OCI-LY3 (cell line): ENCODE data around the gene KRTAP4-1.

Experiments
- H2AFZ ChIP-seq: fragments of 200-600, 300-600 bp; shearing (Covaris generic); 2 replicates; pipeline ENCODE4 v1.6.0; 2014; ENCODE audit warnings: antibody characterized with exemption, low read depth, low read length
- H3K27ac ChIP-seq: fragments of 200-600, 300-600 bp; sonication (generic); 2 replicates; pipeline ENCODE4 v1.5.1; 2014; ENCODE audit warnings: mild to moderate bottlenecking, low read length, moderate library complexity, mixed read lengths
- H3K27me3 ChIP-seq: fragments of 200-600, 300-600 bp; sonication (generic); 2 replicates; pipeline ENCODE4 v1.6.1; 2014; ENCODE audit warnings: low read depth, low read length, mixed read lengths
- H3K36me3 ChIP-seq: fragments of 200-600, 300-600 bp; sonication (generic); replicated peaks from 2 replicates; pipeline ENCODE3; 2014; ENCODE audit warnings: low read depth, low read length, mixed read lengths
- H3K4me1 ChIP-seq: fragments of 300-600, 200-600 bp; sonication (generic); 2 replicates; pipeline ENCODE4 v1.6.1; 2014; ENCODE audit warnings: low read length, mixed read lengths
- H3K4me2 ChIP-seq: fragments of 200-600, 300-600 bp; sonication (generic); 2 replicates; pipeline ENCODE4 v1.6.1; 2014; ENCODE audit warnings: low read length, mixed read lengths
- H3K4me3 ChIP-seq: fragments of 300-600, 200-600 bp; sonication (generic); 2 replicates; pipeline ENCODE4 v1.5.1; 2014; ENCODE audit warnings: antibody characterized with exemption, mild to moderate bottlenecking, low read length, moderate library complexity
- H3K79me2 ChIP-seq: fragments of 300-600, 200-600 bp; shearing (Covaris generic); 2 replicates; pipeline ENCODE4 v1.6.1; 2014; ENCODE audit warnings: mild to moderate bottlenecking, low read length, mixed read lengths
- H3K9ac ChIP-seq: fragments of 300-600, 200-600 bp; shearing (Covaris generic); 2 replicates; pipeline ENCODE4 v1.6.0; 2014; ENCODE audit warnings: mild to moderate bottlenecking, low read length, moderate library complexity
- H3K9me3 ChIP-seq: fragments of 200-600, 300-600 bp; shearing (Covaris generic); 2 replicates; pipeline ENCODE4 v1.6.1; 2014; ENCODE audit warnings: low read length, mixed read lengths; ENCODE audit not compliant: insufficient read depth
- H4K20me1 ChIP-seq: fragments of 200-600, 300-600 bp; sonication (generic); 2 replicates; pipeline ENCODE4 v1.6.1; 2016; ENCODE audit warnings: low read length, mixed read lengths; ENCODE audit not compliant: insufficient read depth
- EZH2phosphoT487 ChIP-seq: fragments of 200-600 bp; shearing (Covaris generic); IDR thresholded peaks from 2 replicates; pipeline ENCODE4 v1.6.1; 2018; ENCODE audit warnings: antibody characterized with exemption, mixed run types, low read depth
- TF ChIP-seq, protein P1 (sequence below): fragments of 200-600, 300-600 bp; sonication (generic); IDR thresholded peaks from 2 replicates; pipeline ENCODE4 v1.5.1; 2014; ENCODE audit warnings: antibody characterized with exemption, low read length, low read depth

The KRTAP4-1 gene

DNA sequence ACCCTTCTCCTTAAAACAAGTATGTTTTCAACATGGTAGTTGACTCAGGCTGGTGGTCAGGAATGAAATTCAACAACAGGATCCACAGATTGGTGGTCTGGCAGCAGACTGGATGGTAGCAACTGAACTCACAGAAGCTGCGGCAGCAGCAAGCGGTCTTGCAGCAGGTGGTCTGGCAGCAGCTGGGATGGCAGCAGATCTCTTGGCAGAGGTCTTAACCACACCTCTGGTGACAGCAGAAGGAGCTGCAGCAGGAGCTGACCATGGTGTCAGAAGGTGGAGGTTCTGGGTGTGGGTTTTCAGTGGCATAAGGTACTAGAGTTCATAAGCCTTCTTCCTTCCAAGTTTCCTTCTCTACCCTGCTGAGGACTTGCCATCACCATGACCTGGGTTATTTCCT, 2.2 kb upstream of the KRTAP4-1 start:
- TF ChIP-seq EZH2phosphoT487 = no peak
- TF ChIP-seq, protein P1, sequence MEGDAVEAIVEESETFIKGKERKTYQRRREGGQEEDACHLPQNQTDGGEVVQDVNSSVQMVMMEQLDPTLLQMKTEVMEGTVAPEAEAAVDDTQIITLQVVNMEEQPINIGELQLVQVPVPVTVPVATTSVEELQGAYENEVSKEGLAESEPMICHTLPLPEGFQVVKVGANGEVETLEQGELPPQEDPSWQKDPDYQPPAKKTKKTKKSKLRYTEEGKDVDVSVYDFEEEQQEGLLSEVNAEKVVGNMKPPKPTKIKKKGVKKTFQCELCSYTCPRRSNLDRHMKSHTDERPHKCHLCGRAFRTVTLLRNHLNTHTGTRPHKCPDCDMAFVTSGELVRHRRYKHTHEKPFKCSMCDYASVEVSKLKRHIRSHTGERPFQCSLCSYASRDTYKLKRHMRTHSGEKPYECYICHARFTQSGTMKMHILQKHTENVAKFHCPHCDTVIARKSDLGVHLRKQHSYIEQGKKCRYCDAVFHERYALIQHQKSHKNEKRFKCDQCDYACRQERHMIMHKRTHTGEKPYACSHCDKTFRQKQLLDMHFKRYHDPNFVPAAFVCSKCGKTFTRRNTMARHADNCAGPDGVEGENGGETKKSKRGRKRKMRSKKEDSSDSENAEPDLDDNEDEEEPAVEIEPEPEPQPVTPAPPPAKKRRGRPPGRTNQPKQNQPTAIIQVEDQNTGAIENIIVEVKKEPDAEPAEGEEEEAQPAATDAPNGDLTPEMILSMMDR = no peak
- H3K9me3 ChIP-seq = no peaks in the 10 kb centered on the region
- no peaks in the 10 kb centered on the region for H3K79me2 ChIP-seq
- no peak overlapping the region for H3K9ac ChIP-seq
- H3K27me3 ChIP-seq = peaks cover 15% of the 10 kb centered on the region
- H3K36me3 ChIP-seq = no peaks in the 10 kb centered on the region
- no peak overlapping the region for H3K27ac ChIP-seq
- no peak overlapping the region for H3K4me3 ChIP-seq
- no peak overlapping the region for H3K4me2 ChIP-seq
- no peak overlapping the region for H2AFZ ChIP-seq
- H3K4me1 ChIP-seq = no peaks in the 10 kb centered on the region
- H4K20me1 ChIP-seq = no peaks in the 10 kb centered on the region

DNA sequence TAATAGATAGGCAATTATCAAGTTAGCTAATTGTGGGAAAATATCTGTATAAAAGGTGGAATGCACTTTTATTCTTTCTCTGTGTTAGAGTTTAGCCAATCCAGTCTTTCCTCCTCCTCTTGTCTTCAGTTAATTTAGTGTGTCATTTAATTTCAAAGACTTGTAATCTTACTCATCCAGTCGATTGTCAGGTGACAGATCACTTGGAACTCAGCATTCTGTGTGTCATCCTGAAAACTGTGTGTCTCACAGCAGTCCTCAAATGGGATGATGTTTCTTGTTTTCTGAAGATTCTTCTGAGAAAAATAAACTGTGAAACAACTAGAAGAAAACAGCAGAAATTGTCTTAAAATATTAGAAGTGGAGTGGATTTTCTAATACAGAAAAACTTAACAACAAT, 290 bp upstream of the KRTAP4-1 start:
- no peaks in the 10 kb centered on the region for H4K20me1 ChIP-seq
- no peaks in the 10 kb centered on the region for H3K36me3 ChIP-seq
- no peak overlapping the region for H3K4me2 ChIP-seq
- H3K27ac ChIP-seq = no peak overlapping the region
- no peak overlapping the region for H2AFZ ChIP-seq
- H3K27me3 ChIP-seq = peaks cover 11% of the 10 kb centered on the region
- no peak overlapping the region for H3K9ac ChIP-seq
- no peaks in the 10 kb centered on the region for H3K4me1 ChIP-seq
- no peaks in the 10 kb centered on the region for H3K9me3 ChIP-seq
- no peaks in the 10 kb centered on the region for H3K79me2 ChIP-seq
- TF ChIP-seq, protein P1 = no peak
- TF ChIP-seq EZH2phosphoT487 = no peak
- no peak overlapping the region for H3K4me3 ChIP-seq

DNA sequence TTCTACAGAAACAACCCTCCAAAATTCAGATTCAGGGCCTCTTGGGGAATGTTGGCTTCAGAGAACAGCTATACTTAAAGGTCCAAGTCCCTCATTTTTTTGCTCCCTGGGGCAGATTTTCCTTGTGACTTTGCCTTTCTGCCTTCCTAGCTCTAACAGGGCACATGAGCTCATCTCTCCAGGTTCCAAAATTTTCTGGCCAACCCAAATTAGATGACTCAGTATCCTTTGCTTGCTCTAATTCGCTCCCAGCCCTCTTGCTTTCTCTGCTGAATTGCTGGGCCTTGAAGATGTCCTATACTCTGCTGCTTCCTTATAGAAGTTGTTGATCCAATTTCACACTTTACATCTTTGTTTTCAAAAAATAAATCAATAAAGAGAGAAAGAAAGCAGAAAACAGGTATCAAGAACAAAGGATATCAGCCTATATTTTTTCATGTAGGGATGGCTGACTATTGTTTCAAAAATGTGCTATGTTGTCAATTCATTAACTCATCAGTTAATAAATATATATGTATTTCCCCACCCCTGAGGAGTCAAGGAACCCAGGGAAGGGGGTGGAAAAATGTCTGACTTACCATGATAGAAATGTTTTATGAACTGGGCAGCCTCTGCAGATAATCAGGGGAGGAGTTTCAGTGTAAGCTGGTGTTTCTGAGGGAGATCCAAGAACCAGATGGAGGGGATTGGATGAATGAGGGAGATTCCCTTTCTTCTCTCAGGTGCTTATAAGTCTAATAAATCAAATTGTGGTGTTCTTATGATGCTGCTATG, 5.7 kb downstream of the KRTAP4-1 start:
- Histone ChIP-seq H3K9ac (no peak overlapping the region), H3K27ac (no peak overlapping the region), H3K36me3 (no peaks in the 10 kb centered on the region), H3K4me3 (no peak overlapping the region), H4K20me1 (no peaks in the 10 kb centered on the region), H3K79me2 (no peaks in the 10 kb centered on the region), H2AFZ (no peak overlapping the region), H3K4me1 (peaks cover 22% of the 10 kb centered on the region), H3K4me2 (no peak overlapping the region), H3K27me3 (peaks cover 39% of the 10 kb centered on the region), H3K9me3 (no peaks in the 10 kb centered on the region)
- no peak for TF ChIP-seq EZH2phosphoT487
- TF ChIP-seq, protein P1 = no peak

DNA sequence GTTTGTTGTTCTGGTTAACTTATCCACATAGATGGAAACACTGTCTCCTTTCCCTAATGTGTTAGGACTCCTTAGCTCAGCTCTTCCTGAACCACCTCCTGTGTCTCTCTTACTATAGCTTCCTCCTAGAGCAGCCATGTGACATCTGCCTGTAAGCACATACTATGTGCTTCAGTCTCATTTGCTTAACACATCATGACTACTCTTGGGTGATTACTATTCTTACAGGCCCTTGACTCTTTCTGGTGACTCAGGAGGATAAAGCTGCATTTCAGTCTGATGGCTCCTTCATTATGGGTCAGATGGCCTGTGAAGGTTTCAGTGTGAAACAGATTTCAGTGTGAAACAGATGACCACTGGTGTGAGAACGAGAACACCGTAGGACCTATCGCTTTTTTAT, 6.4 kb downstream of the KRTAP4-1 start:
- Histone ChIP-seq H3K4me2 (no peak overlapping the region), H2AFZ (no peak overlapping the region), H3K9me3 (no peaks in the 10 kb centered on the region), H3K9ac (no peak overlapping the region), H3K79me2 (no peaks in the 10 kb centered on the region), H3K36me3 (no peaks in the 10 kb centered on the region), H3K4me1 (peaks cover 22% of the 10 kb centered on the region), H4K20me1 (no peaks in the 10 kb centered on the region), H3K27me3 (peaks cover 46% of the 10 kb centered on the region), H3K27ac (no peak overlapping the region), H3K4me3 (no peak overlapping the region)
- TF ChIP-seq, protein P1 = no peak
- no peak for TF ChIP-seq EZH2phosphoT487
